GM12892 (cell line): Measurements from ENCODE around the gene UNG.
"Not testable (repeated sequence)": the region's sequence is repeated elsewhere in the genome, so short reads cannot be mapped to it uniquely, and the experiment has no call there.

Experiments
- DNase-seq: peaks from one replicate; pipeline ENCODE4 v3.0.0; 2011; ENCODE audit not compliant: insufficient read length
- FAIRE-seq: peaks from 2 replicates; lab custom pipeline; 2011; peaks lifted over from hg19 to GRCh38; lab: Jason Lieb, UNC
- POLR2A ChIP-seq: IDR thresholded peaks from 2 replicates; pipeline ENCODE4 v1.6.1; 2011; ENCODE audit warnings: low read depth, low read length, control low read depth
- POLR2AphosphoS5 ChIP-seq: IDR thresholded peaks from 2 replicates; pipeline ENCODE4 v1.6.1; 2011; ENCODE audit warnings: low read depth, low read length, control low read depth
- TAF1 ChIP-seq: IDR thresholded peaks from 2 replicates; pipeline ENCODE4 v1.6.1; 2011; ENCODE audit warnings: low read depth, mild to moderate bottlenecking, control low read depth, low read length, borderline replicate concordance

Gene UNG

GRCh38 chr12:109130297-109131153 lies 33.1 kb downstream of the UNG start:
- DNase-seq (no peak), FAIRE-seq (no peak)
- TF ChIP-seq TAF1 (no peak), POLR2A (no peak), POLR2AphosphoS5 (no peak)

GRCh38 chr12:109131154-109132050 lies 34.0 kb downstream of the UNG start:
- TF ChIP-seq POLR2A, result no peak
- no peak for TF ChIP-seq TAF1
- no peak for TF ChIP-seq POLR2AphosphoS5
- FAIRE-seq (no peak), DNase-seq (no peak)

GRCh38 chr12:109134186-109134917 lies 37.0 kb downstream of the UNG start:
- no peak for DNase-seq
- no peak for TF ChIP-seq TAF1
- no peak for TF ChIP-seq POLR2AphosphoS5
- no peak for TF ChIP-seq POLR2A
- no peak for FAIRE-seq

- TF ChIP-seq TAF1, result no peak
- no peak for TF ChIP-seq POLR2A
- no peak for TF ChIP-seq POLR2AphosphoS5
- FAIRE-seq (no peak), DNase-seq (no peak)
Measured at GRCh38 chr12:109137055-109137454, 39.7 kb downstream of the UNG start.

DNA sequence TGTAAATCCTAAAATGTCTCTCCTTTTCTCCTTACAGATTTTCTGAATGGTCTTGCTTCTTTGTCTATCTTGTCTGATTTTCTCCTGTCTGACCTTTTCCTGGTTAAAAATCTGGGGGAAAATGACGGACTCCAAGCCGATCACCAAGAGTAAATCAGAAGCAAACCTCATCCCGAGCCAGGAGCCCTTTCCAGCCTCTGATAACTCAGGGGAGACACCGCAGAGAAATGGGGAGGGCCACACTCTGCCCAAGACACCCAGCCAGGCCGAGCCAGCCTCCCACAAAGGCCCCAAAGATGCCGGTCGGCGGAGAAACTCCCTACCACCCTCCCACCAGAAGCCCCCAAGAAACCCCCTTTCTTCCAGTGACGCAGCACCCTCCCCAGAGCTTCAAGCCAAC lies 42.0 kb downstream of the UNG start:
- TF ChIP-seq POLR2A (no peak), POLR2AphosphoS5 (no peak), TAF1 (no peak)
- FAIRE-seq, result no peak
- DNase-seq, result no peak

GRCh38 chr12:109139791-109140190 lies 42.4 kb downstream of the UNG start:
- DNase-seq, result no peak
- no peak for TF ChIP-seq TAF1
- TF ChIP-seq POLR2A, result no peak
- no peak for TF ChIP-seq POLR2AphosphoS5
- FAIRE-seq, result no peak

DNA sequence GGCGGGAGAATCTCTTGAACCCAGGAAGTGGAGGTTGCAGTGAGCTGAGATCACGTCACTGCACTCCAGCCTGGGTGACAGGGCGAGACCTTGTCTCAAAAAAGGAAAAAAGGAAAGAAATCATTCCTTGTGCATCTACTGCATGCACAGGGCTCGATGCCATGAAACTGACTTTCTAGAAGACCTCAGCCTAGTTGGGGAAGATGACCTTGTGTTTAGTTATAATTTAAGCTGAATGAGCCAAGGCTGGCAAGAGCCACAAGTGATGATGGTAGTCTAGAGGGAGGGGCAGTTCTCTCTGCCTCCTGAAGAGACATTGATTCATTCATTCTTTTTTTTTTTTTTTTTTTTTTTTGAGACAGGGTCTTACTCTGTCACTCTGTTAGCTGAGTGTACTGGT lies 43.2 kb downstream of the UNG start:
- no peak for FAIRE-seq
- DNase-seq, result no peak
- no peak for TF ChIP-seq POLR2A
- TF ChIP-seq TAF1, result no peak
- no peak for TF ChIP-seq POLR2AphosphoS5

- no peak for TF ChIP-seq POLR2A
- FAIRE-seq, result no peak
Measured at GRCh38 chr12:109144224-109144623, 46.8 kb downstream of the UNG start.

GRCh38 chr12:109147126-109147525 lies 49.7 kb downstream of the UNG start:
- not testable (repeated sequence) for DNase-seq, FAIRE-seq

More at GRCh38 chr12:109144224-109144623, 46.8 kb downstream of the UNG start:
- no peak for DNase-seq

DNA sequence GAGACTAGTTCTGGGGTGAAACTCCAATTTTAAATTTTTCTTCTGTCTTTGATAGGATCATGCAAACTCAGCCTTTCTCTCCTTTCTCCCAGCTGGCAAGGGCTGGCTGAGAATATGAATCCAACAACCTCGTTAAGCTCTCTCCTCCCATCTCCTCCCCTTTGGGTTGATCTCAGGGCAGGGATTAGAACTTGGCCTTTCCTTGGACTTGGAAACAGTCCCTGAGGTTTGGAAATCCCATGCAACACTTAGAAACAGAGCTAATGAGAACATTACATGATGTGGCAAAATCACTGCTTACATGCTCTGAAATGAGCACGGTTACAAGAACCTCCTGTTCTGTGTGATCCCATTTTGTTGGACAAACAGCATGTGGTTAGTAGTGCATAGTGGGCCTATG lies 50.6 kb downstream of the UNG start:
- no peak for FAIRE-seq
- TF ChIP-seq TAF1 (no peak), POLR2A (no peak), POLR2AphosphoS5 (no peak)
- no peak for DNase-seq

DNA sequence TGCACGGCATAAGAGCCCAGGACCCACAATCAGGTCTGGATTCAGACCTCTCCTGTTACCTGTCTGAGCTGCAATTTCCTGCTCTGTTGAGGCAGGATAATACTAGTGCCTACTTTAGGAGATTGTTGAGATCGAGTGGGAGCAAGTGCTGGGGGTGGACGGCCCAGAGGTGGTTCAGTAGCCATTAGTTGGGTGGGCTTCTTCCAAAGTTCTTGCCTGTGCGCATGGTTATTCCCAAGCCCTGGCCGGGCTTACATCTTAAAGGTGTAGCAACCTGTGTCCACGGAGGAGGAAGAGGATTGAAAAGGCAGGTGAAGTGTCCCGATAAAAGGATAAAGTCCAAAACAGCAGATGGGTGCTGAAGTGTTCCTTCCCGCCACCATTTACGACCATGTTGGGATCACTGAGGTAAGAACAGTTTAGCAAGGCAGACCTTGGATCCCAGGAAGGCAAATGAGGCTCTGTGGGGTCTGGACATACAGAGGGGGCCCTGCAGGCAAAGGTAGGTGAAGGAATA lies 52.8 kb downstream of the UNG start:
- no peak for DNase-seq
- no peak for FAIRE-seq
- TF ChIP-seq TAF1 (no peak), POLR2AphosphoS5 (no peak), POLR2A (no peak)
